SK-N-SH treated with all-trans-retinoic acid at 6 μM for 48 hours (cell line): ENCODE results near the gene RAI2.

Experiments
- RARB ChIP-seq: fragments of 250-450 bp; sonication (Bioruptor Pico); IDR thresholded peaks from 2 replicates; pipeline ENCODE4 v1.8.0; 2021; ENCODE audit warnings: mild to moderate bottlenecking, moderate library complexity
- SNAI2 ChIP-seq: fragments of 250-450 bp; sonication (Bioruptor Pico); IDR thresholded peaks from 2 replicates; pipeline ENCODE4 v1.5.0; 2020; ENCODE audit warnings: mild to moderate bottlenecking, moderate library complexity
- TOX ChIP-seq: fragments of 250-450 bp; sonication (Bioruptor Pico); IDR thresholded peaks from 2 replicates; pipeline ENCODE4 v1.8.0; 2021; ENCODE audit warnings: mild to moderate bottlenecking, moderate library complexity, borderline replicate concordance
- ZFP30 ChIP-seq: fragments of 450-650 bp; formaldehyde crosslinking; IDR thresholded peaks from 2 replicates; pipeline ENCODE4 v1.5.0; 2022; ENCODE audit warnings: mild to moderate bottlenecking, moderate library complexity
- TF ChIP-seq, protein P1 (sequence below): fragments of 250-450 bp; sonication (Bioruptor Pico); IDR thresholded peaks from 2 replicates; pipeline ENCODE4 v1.8.0; 2020; ENCODE audit warnings: mild to moderate bottlenecking, moderate library complexity, borderline replicate concordance

GRCh38 chrX:17758382-17758781 is 102.7 kb downstream of the RAI2 start:
- TF ChIP-seq, protein P1, sequence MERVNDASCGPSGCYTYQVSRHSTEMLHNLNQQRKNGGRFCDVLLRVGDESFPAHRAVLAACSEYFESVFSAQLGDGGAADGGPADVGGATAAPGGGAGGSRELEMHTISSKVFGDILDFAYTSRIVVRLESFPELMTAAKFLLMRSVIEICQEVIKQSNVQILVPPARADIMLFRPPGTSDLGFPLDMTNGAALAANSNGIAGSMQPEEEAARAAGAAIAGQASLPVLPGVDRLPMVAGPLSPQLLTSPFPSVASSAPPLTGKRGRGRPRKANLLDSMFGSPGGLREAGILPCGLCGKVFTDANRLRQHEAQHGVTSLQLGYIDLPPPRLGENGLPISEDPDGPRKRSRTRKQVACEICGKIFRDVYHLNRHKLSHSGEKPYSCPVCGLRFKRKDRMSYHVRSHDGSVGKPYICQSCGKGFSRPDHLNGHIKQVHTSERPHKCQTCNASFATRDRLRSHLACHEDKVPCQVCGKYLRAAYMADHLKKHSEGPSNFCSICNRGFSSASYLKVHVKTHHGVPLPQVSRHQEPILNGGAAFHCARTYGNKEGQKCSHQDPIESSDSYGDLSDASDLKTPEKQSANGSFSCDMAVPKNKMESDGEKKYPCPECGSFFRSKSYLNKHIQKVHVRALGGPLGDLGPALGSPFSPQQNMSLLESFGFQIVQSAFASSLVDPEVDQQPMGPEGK: no peak
- TF ChIP-seq ZFP30 (CRISPR knock-in tag): no peak
- no peak for TF ChIP-seq RARB (CRISPR knock-in tag)
- TF ChIP-seq SNAI2 (CRISPR knock-in tag): no peak
- TF ChIP-seq TOX (CRISPR knock-in tag): no peak
